Neuronal stem cell (in vitro differentiated cells): Measurements from ENCODE around the gene SNIP1.
"Not testable (repeated sequence)": the region's sequence is repeated elsewhere in the genome, so short reads cannot be mapped to it uniquely, and the experiment has no call there.

Experiments
- DNase-seq: peaks from one replicate; pipeline ENCODE4 v3.0.0-alpha.2; 2013; ENCODE audit warnings: low spot score
- H2AFZ ChIP-seq: one replicate; pipeline ENCODE4 v1.6.1; 2013; ENCODE audit warnings: mild to moderate bottlenecking, low read length, inconsistent platforms
- H2AK5ac ChIP-seq: 2 replicates; pipeline ENCODE4 v1.6.1; 2013; ENCODE audit warnings: low read depth, mild to moderate bottlenecking, inconsistent platforms, low read length, moderate library complexity, mixed read lengths
- H2BK120ac ChIP-seq: 2 replicates; pipeline ENCODE4 v1.6.1; 2013; ENCODE audit warnings: low read depth, mild to moderate bottlenecking, inconsistent platforms, low read length, moderate library complexity, mixed read lengths
- H2BK12ac ChIP-seq: one replicate; pipeline ENCODE4 v1.6.1; 2013; ENCODE audit warnings: low read length, inconsistent platforms
- H2BK15ac ChIP-seq: 2 replicates; pipeline ENCODE4 v1.6.1; 2013; ENCODE audit warnings: mild to moderate bottlenecking, low read length, inconsistent platforms, mixed read lengths
- H2BK5ac ChIP-seq: one replicate; pipeline ENCODE4 v1.6.1; 2013; ENCODE audit warnings: inconsistent platforms, mild to moderate bottlenecking, low read length, moderate library complexity
- H3K14ac ChIP-seq: one replicate; pipeline ENCODE4 v1.6.1; 2013; ENCODE audit warnings: low read length, inconsistent platforms
- H3K18ac ChIP-seq: 2 replicates; pipeline ENCODE4 v1.6.1; 2013; ENCODE audit warnings: low read length, inconsistent platforms
- H3K23ac ChIP-seq: 2 replicates; pipeline ENCODE4 v1.6.1; 2013; ENCODE audit warnings: low read depth, mild to moderate bottlenecking, mixed read lengths, low read length, inconsistent platforms; ENCODE audit not compliant: poor library complexity
- H3K27ac ChIP-seq: replicated peaks from 3 replicates; pipeline ENCODE4 v1.5.1; 2013; ENCODE audit warnings: low read length, inconsistent platforms
- H3K27me3 ChIP-seq, 3 experiments: 2 replicates each; pipeline ENCODE4 v1.6.1; 2013; ENCODE audit warnings: low read length in 3 of 3, mild to moderate bottlenecking in 2 of 3, inconsistent platforms in 1 of 3, low read depth in 1 of 3, mixed read lengths in 1 of 3, moderate library complexity in 1 of 3; ENCODE audit not compliant: control insufficient read depth in 3 of 3, insufficient read depth in 3 of 3
- H3K36me3 ChIP-seq, 2 donors: replicated peaks in 1 of 2; 2 replicates each; pipeline ENCODE4 v1.6.1; 2013; ENCODE audit warnings: low read length in 2 of 2; ENCODE audit not compliant: control insufficient read depth in 2 of 2, insufficient read depth in 2 of 2
- H3K4ac ChIP-seq: 2 replicates; pipeline ENCODE4 v1.6.1; 2013; ENCODE audit warnings: inconsistent platforms, mild to moderate bottlenecking, low read length, moderate library complexity
- H3K4me1 ChIP-seq, 2 donors: 1 replicate in 1 of 2; 2 replicates in 1 of 2; pipeline ENCODE4 v1.6.1; 2013; ENCODE audit warnings: low read length in 2 of 2, low read depth in 1 of 2; ENCODE audit not compliant: control insufficient read depth in 2 of 2, insufficient read depth in 1 of 2
- H3K4me2 ChIP-seq: one replicate; pipeline ENCODE4 v1.6.1; 2013; ENCODE audit warnings: mild to moderate bottlenecking, low read length, inconsistent platforms; ENCODE audit not compliant: insufficient read depth, poor library complexity, severe bottlenecking
- H3K4me3 ChIP-seq, 2 donors: 2 replicates each; pipeline ENCODE4 v1.5.1; 2013; ENCODE audit warnings: low read length in 2 of 2, mild to moderate bottlenecking in 2 of 2, inconsistent platforms in 1 of 2, moderate library complexity in 1 of 2
- H3K79me1 ChIP-seq: one replicate; pipeline ENCODE4 v1.6.1; 2013; ENCODE audit warnings: low read depth, mild to moderate bottlenecking, inconsistent platforms, low read length, moderate library complexity
- H3K9ac ChIP-seq: one replicate; pipeline ENCODE4 v1.6.1; 2013; ENCODE audit warnings: mild to moderate bottlenecking, low read depth, low read length, inconsistent platforms; ENCODE audit not compliant: poor library complexity
- H3K9me3 ChIP-seq, 2 donors: replicated peaks in 1 of 2; 2 replicates each; pipeline versions ENCODE3 to v1.6.1; 2013; ENCODE audit warnings: low read length in 2 of 2, mild to moderate bottlenecking in 2 of 2, inconsistent platforms in 1 of 2, low read depth in 1 of 2, mixed read lengths in 1 of 2, moderate library complexity in 1 of 2; ENCODE audit not compliant: control insufficient read depth in 2 of 2, insufficient read depth in 1 of 2
- H4K8ac ChIP-seq: one replicate; pipeline ENCODE4 v1.6.1; 2013; ENCODE audit warnings: low read depth, mild to moderate bottlenecking, inconsistent platforms, low read length, moderate library complexity
- H4K91ac ChIP-seq: one replicate; pipeline ENCODE4 v1.6.1; 2013; ENCODE audit warnings: low read length, low read depth, mild to moderate bottlenecking, inconsistent platforms; ENCODE audit not compliant: poor library complexity
- WGBS, 2 donors: extraction: QIAGEN DNeasy Blood & Tissue Kit; methylation state at CpG; one replicate each; pipeline ENCODE4 v1.1.7; 2013; ENCODE audit warnings: missing lambda C conversion rate in 2 of 2, mixed read lengths in 1 of 2; ENCODE audit not compliant: insufficient read length in 2 of 2, insufficient replicate concordance in 1 of 2; ENCODE audit errors: extremely low coverage in 2 of 2; 5-methylcytosine and 5-hydroxymethylcytosine counted together

SNIP1 gene

DNA sequence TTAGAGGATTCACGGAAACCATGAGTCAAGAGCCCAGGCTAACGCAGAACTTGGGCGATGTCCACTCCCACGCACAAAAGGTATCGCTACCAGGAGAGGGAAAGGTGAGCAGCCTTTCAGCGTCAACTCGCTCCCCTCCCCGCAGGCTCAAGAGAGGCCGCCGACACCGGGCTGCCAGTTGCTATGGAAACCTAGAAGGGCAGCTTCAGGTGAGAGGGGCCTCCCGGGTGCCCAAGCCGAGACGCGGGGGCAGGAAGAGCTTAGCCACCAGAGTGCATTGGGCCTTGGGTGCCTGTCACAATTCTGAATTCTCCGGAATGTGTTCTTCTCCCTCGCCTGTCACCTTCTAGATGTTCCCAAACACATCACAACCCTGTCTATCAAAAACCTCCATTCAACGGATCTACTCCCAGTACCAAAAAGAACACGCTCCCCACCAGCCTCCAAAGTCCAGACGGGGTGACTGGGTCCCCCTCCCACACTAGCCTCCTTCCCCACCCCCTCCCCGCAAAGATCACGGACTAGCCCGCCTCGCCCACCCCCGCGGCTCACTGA lies 40.2 kb downstream of the SNIP1 start:
- peaks cover 2% of the 10 kb centered on the region for H3K79me1 ChIP-seq
- no peak overlapping the region for H4K91ac ChIP-seq
- no peak overlapping the region for H3K23ac ChIP-seq
- no CpG with 5 or more reads among the region's 26 CpGs for WGBS, 2 donors
- H3K36me3 ChIP-seq, result peaks cover 8 to 37% of the 10 kb centered on the region in 2 donors
- peak overlapping the region; percentile 90 for H2AFZ ChIP-seq
- no peak overlapping the region for H2AK5ac ChIP-seq
- peak overlapping the region; percentile 30 for H3K9ac ChIP-seq
- peak overlapping the region; percentile 94 for H2BK5ac ChIP-seq
- H3K4me2 ChIP-seq, result peak overlapping the region; percentile 90
- H3K4ac ChIP-seq, result no peak overlapping the region
- H3K27me3 ChIP-seq, result peaks cover 0 to 2% (median 0%) of the 10 kb centered on the region in 3 experiments
- H3K27ac ChIP-seq, result peak overlapping the region; percentile 78
- H2BK12ac ChIP-seq, result no peak overlapping the region
- peak overlapping the region; percentile 95 for H3K18ac ChIP-seq
- H3K9me3 ChIP-seq, result no peaks in the 10 kb centered on the region
- DNase-seq, result peak; percentile 26
- H2BK120ac ChIP-seq, result no peak overlapping the region
- peak overlapping the region; percentile 60 to 94 for H3K4me3 ChIP-seq
- H3K4me1 ChIP-seq, result peaks cover 8 to 12% of the 10 kb centered on the region in 2 donors
- no peak overlapping the region for H3K14ac ChIP-seq
- no peak overlapping the region for H2BK15ac ChIP-seq
- H4K8ac ChIP-seq, result no peak overlapping the region

DNA sequence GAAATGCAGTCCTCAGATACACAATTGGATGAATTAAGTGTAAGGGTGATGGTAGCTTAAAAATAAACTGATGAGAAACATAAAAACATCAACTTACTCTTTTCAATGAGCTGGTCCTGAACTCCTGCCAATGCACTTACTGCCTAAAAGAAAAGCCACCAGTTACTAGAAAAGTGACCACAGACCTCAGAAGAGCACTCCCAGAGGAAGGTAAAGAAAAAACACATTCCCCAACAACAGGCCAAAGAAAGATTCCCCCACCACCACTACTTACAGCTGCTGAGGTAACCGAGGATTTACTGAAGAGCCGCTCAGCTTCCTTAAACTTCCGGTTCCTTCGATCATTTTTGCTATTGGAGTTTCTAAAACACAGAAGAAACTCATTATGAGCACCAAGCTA lies 44.9 kb downstream of the SNIP1 start:
- Histone ChIP-seq H2BK12ac (no peak overlapping the region), H3K4ac (no peak overlapping the region)
- no CpG with 5 or more reads among the region's 4 CpGs for WGBS, 2 donors

DNA sequence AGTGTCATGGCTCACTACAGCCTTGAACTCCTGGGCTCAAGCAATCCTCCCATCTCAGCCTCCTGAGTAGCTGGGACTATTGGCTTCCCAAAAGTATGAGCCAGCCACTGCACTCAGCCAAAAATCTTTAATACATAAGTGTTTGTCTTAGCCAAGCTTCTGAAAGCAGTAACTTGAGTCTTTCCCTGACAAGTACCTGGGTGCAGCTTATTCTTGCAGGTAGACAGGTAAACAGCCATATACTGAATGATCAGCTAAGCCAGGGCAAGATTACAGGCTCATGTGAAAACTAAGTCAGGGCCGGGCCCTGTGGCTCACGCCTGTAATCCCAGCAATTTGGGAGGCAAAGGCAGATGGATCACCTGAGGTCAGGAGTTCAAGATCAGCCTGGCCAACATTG lies 47.4 kb downstream of the SNIP1 start:
- H3K9ac ChIP-seq, result no peak overlapping the region
- H3K79me1 ChIP-seq, result peaks cover 2% of the 10 kb centered on the region
- DNase-seq, result no peak
- no peak overlapping the region for H2AK5ac ChIP-seq
- no peak overlapping the region for H3K4ac ChIP-seq
- H2AFZ ChIP-seq, result no peak overlapping the region
- no peak overlapping the region for H3K14ac ChIP-seq
- no peak overlapping the region for H3K4me2 ChIP-seq
- H3K9me3 ChIP-seq, result no peaks in the 10 kb centered on the region
- no peak overlapping the region for H4K91ac ChIP-seq
- no peak overlapping the region for H3K18ac ChIP-seq
- no CpG with 5 or more reads among the region's 2 CpGs for WGBS, 2 donors
- H3K27me3 ChIP-seq, result no peaks in the 10 kb centered on the region
- no peak overlapping the region for H4K8ac ChIP-seq
- H2BK5ac ChIP-seq, result no peak overlapping the region
- H3K27ac ChIP-seq, result no peak overlapping the region
- no peaks in the 10 kb centered on the region for H3K4me1 ChIP-seq
- H3K36me3 ChIP-seq, result peaks cover 19 to 85% of the 10 kb centered on the region in 2 donors
- no peak overlapping the region for H2BK12ac ChIP-seq
- no peak overlapping the region for H3K23ac ChIP-seq
- H3K4me3 ChIP-seq, result no peak overlapping the region
- no peak overlapping the region for H2BK120ac ChIP-seq
- H2BK15ac ChIP-seq, result no peak overlapping the region

More for the DNA sequence above, 44.9 kb downstream of the SNIP1 start:
- Histone ChIP-seq H3K14ac (no peak overlapping the region), H2BK15ac (no peak overlapping the region), H3K27ac (no peak overlapping the region), H3K9me3 (no peaks in the 10 kb centered on the region), H3K4me2 (no peak overlapping the region), H2BK5ac (no peak overlapping the region), H3K18ac (no peak overlapping the region), H2BK120ac (no peak overlapping the region), H2AK5ac (no peak overlapping the region), H3K9ac (no peak overlapping the region), H3K4me1 (peaks cover 3 to 7% of the 10 kb centered on the region in 2 donors), H4K91ac (no peak overlapping the region), H3K27me3 (no peaks in the 10 kb centered on the region), H3K79me1 (peaks cover 4% of the 10 kb centered on the region), H3K4me3 (no peak overlapping the region), H3K36me3 (peaks cover 19 to 81% of the 10 kb centered on the region in 2 donors), H2AFZ (no peak overlapping the region), H3K23ac (no peak overlapping the region), H4K8ac (no peak overlapping the region)
- DNase-seq, result no peak

DNA sequence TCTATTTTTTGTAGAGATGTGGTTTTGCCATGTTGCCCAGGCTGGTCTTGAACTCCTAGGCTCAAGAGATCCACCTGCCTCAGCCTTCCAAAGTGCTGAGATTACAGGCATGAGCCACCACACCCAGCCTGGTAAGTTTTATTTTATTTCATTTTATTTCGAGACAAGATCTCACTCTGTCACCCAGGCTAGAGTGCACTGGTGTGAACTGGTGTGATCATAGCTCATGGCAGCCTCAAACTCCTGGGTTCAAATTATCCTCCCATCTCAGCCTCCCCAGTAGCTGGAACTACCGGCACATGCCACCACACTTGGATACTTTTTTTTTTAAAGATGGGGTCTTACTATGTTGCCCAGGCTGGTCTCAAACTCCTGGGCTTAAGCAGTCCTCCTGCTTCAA lies 51.3 kb downstream of the SNIP1 start:
- not testable (repeated sequence) for H3K79me1 ChIP-seq, H3K23ac ChIP-seq, H2BK12ac ChIP-seq, H2AFZ ChIP-seq, H2BK120ac ChIP-seq, H3K4ac ChIP-seq, H2BK5ac ChIP-seq, H2AK5ac ChIP-seq, DNase-seq, H2BK15ac ChIP-seq, H4K91ac ChIP-seq, H3K14ac ChIP-seq, H3K9ac ChIP-seq, H3K18ac ChIP-seq, H4K8ac ChIP-seq, H3K27ac ChIP-seq, H3K4me3 ChIP-seq, H3K4me2 ChIP-seq, H3K9me3 ChIP-seq, H3K27me3 ChIP-seq, H3K4me1 ChIP-seq
- peaks cover 23 to 91% of the 10 kb centered on the region in 2 donors for H3K36me3 ChIP-seq
- WGBS, 2 donors, result no CpG with 5 or more reads among the region's 2 CpGs
